GM18858 (cell line): ENCODE results near the gene GCN1.

Experiments
- ATAC-seq: cut with Tn5 transposase; IDR thresholded peaks from one replicate; pipeline ENCODE4 v1.9.1; 2021; ENCODE audit not compliant: unreplicated experiment

The GCN1 gene

DNA sequence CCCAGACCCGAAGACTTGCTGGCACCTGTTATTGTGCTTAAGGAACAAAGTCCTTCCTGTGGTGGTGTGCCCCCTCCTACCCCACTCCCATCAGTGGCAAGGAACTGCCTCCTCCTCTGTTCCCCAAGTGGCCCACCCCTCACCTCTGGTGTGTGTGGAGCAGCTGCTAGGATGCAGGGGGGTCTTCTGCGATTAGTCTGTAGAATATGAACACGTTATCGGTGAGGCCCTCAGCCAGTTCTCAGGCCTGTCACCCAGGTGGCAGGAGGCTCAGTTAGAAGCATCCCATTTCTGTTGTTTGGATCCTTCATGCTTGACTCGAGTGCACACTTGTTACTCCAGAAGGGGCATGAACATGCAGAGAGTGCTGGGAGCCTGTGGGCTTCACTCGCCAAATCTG is 117.3 kb downstream of the GCN1 start:
- no peak for ATAC-seq
